GM21717 (cell line): ENCODE measurements around the gene PRKN.
"Not testable (repeated sequence)": the region's sequence is repeated elsewhere in the genome, so short reads cannot be mapped to it uniquely, and the experiment has no call there.

Experiments
- ATAC-seq: cut with Tn5 transposase; IDR thresholded peaks from one replicate; pipeline ENCODE4 v1.9.1; 2021; ENCODE audit warnings: mild to moderate bottlenecking, moderate library complexity; ENCODE audit not compliant: unreplicated experiment

Gene PRKN

DNA sequence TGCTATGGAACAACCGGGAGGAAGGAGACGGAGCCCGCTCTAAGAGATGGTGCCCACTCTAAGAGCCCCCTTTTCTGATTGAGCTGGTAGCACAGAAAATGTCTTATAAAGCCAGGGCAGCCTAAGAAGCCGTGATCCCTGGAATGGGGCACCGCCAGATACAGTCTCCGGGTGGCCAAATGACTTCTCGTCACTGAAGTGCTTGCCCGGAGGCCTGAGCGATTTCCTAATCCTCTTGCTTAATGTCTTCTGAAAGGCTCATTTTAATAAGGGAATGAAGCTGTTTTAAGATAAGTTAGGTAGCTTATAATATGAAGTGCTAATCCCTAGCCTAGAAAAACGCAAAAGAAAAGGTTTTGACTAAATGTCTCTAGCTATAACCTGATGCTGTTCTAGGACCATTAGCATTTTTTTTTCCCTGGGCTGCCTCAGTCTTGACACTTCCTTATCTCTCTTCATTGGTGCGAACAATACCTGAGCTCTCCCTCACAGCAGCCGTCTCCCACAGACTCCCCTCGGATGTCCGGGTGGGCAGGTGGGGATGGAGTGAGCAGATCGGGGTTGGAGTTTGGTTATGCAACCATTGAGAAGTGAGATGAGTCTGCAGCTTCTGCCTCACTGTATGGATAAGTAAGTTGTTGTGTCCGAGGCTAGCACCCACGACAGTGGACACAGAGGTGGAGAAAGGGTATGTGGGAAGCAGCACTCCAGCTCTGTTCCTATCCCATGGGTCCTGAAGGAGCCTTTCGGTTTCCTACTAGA, 894.3 kb downstream of the PRKN start:
- no peak for ATAC-seq

DNA sequence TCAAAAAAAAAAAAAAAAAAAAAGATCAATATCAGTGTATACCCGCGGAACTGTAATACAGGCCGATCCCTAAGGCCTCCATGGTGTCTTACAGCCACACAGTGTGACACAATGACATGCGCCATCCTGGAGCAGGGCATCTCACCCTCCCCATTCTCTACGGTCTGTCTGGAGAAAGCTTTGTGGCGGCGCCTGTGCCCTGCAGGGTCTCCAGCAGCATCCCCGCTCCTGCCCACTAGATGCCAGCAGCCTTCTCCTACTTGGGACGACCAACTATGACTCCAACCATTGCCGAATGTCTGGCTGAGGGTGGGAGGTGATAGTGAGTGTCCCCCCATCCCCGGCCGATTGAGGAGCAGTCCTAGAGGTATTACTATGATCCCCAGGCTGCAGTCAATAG, 894.9 kb downstream of the PRKN start:
- no peak for ATAC-seq

DNA sequence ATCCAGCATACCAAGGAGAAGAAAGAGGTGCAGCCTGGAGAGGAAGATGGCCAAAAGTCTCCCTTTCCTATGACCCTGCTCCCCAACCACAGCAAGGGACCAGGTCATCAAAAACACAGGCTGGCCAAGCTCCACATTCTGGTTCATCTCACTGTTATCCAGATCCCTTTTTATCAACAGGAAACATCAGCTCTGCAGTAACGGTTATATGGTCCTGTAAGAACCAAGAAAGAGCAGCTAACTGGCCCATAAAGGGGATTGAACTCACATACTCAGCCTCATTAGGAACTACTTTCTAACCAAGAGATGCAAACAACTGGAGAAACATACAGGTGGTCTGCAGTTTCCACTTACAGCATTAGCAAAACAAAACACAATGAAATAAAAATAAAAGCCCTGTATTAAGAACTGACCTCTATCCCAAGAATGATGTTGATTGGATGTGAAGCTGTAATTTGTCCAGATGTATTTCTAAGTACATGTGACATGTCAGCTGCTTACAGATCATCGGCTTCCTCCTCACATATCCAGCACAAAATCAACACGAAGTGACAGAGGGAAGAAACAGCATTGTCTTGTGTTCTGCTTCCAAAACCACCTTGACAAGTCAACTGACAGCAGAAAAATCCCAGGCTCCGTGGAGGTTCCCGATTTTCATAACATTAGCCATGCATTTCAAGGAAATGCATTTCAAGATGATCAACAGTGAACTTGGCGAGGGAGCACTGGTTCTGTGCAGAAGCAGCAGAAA, 896.5 kb downstream of the PRKN start:
- no peak for ATAC-seq

DNA sequence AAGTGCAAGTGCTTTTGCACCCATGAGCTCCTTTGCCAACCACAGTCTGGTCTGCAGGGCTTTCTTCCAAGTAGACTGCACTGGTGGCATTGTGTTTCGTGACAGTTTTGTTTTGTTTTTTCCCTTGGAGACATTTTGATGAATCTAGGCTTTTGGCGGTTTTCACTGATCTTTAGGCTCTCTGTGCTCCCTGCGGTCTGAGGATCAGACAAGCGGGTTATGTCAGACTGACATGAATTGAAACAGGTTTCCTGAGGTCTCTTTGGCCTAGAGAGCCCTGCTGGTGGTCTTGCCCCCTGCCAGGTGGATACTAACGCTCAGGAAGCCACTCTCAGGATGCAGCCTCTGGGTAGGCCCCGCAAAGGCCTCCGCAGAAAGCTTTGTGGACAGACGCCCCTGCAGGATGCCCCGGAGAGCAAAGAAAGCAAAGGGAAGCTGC, 898.3 kb downstream of the PRKN start:
- ATAC-seq, result no peak

DNA sequence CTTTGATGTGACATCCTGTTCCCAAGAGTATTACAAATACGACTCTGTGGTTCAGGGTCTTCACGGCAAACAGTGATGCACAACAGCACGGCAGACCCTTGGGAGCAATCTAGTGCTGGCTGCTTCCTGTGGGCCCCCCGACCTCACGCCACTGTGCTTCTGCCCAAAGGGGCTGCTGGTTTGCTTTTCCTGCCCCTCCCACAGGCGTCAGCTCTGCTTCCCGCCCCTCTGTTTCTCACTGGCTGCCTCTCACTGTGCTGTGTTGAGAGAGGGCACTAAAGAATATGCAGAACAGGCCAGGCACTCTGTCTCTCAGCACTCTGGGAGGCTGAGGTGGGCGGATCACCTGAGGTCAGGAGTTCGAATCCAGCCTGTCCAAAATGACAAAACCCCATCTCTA, 899.2 kb downstream of the PRKN start:
- ATAC-seq, result no peak

DNA sequence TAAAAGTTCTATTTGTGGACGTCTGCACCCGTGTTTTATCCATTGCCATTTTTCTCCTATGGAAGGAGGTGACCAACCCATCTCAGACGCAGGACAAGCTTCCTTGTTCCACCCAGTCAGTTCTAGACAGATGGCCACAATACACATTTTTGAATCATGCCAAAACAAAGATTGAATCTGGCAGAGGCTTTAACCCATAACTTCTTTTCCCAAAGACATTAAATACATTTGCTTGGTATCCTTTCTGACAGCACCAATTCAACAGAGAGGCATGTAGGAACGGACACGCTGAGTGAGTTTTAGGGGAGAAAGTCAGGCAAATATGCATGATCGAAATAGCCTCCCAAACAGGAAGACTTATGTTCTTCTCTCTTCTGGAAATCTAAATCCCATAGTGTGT, 901.1 kb downstream of the PRKN start:
- no peak for ATAC-seq

DNA sequence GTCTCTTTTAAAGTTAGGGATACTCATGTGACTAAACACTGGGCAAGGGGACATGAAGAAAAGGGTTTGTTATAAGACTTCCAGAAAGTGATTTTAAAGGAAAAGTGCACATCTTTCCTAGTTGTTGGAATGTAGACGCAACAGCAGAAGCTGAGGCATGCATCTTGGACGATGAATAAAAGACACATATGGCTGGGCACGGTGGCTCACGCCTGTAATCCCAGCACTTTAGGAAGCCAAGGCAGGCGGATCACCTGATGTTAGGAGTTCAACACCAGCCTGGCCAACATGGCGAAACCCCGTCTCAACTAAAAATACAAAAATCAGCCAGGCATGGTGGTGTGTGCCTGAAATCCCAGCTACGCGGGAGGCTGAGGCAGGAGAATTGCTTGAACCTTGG, 905.4 kb downstream of the PRKN start:
- not testable (repeated sequence) for ATAC-seq

DNA sequence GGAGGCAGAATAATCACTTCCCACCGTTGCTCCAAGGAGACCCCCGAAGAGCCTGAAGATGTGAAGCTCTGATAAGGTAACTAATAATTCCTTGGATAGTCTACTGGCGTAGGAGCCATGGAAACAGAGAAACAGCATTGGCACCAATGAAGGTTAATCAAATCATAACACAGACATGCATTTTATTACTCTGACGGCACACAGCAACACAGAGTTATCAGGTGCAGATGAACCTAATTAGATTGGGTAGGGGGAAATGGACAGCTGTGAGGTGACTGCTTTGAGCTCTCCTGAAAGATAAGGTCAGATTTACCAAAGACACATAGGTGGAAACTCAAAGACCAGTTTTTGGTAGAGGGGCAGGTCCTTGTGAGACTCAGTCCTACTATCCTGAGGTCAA, 909.7 kb downstream of the PRKN start:
- no peak for ATAC-seq

DNA sequence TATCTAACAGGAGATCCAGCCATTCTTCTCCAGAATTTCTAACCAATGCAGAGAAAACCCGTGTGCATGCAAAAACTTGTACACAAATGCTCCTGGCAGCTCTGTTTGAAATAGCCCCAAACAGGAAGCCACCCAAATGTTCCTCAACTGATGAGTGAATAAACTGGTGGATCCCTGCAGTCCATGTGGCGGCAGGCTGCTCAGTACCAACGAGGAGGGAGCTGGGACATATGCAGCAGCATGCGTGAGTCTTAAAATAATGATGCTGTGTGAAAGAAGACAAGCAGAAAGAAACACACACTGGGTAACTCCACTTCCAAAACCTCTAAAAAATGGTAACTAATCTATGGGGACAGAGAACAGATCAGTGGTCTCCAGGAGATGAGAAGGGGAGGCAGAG, 911.6 kb downstream of the PRKN start:
- no peak for ATAC-seq

DNA sequence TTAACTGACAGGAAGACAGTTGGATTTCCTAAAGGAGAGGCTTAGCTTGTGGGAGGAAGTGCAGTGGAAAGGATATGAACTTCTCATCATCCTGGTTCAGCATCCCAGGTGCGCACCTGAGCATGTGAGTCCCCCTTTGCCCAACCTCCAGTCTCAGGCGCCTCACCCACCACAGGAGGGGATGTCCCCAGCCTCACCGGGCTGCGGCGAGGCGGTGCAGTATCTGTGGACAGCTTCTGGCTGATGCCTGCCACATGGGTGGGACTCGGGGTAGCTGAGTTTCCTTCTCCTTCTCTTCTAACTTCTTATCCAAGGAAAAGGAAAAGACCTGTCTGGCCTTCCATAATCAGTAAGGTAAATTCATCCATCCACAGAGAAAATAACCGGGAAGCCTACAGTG, 914.4 kb downstream of the PRKN start:
- no peak for ATAC-seq

DNA sequence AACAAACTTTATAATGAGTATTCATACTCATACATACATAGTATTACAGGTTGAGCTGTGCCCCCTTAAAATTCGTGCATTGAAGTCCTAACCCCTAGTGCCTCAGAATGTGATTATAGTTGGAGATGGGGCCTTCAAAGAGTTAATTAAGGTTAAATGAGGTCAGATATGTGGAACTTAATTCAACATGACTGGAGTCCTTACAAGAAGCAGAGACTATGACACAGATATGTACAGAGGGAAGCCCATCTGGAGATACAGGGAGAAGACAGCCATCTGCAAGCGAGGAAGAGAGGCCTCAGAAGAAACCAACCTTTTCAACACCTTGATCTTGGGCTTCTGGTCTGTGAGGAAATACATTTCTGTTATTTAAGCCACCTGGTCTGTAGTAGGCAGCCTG, 917.6 kb downstream of the PRKN start:
- ATAC-seq, result no peak

DNA sequence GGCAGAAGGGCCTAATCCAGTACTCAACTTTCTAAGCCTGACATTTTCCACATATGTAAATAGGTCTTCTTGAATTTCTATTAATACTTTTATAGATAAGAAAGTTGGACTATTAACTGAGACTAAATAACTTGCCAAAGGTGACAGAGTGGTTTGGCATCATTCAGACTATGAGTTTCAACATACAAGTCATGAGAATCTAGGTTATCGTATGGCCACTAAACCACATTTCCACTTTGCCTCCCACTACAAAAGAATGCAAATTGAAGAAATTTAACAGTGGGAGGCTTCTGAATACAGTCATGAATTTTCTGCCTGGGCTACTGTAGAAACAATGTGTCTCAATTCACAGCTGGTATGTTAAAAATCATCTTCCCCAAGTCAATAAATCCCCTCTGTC, 922.7 kb downstream of the PRKN start:
- ATAC-seq, result no peak

DNA sequence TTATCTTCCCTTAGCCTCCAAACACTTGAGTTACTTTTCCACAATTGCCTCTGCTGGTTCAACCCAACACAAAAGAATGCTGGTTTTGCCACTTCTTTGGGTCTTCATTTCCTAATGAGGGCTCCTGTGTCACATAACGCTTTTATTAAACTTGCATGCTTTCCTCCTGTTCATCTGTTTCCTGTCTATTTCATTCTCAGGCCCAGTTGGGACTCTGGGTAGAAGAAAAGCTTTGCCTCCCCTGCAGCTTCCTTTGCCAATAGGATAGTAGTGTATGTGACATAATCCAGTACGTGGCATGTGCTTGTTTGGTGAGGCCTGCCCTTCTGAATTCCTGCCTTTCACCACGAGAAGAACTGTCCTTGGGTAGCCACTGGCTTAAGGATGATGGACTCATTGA, 924.4 kb downstream of the PRKN start:
- no peak for ATAC-seq

DNA sequence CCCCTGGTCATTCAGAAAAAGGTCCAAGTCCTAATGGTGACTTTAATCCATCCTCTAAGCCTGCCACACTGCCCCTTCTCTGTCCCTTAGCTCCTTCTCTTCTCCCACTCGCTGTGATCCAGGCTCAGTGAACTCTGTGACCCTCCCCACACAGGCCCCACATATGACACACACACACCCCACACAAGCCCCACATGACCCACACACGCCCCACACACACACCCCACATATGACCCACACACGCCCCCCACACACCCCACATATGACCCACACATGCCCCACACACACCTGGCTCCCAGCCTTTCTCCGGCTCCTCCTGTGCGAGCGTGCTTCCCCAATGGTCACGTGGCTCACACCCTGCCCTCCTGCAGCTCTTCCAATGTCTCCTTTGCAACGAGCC, 925.3 kb downstream of the PRKN start:
- ATAC-seq, result no peak

DNA sequence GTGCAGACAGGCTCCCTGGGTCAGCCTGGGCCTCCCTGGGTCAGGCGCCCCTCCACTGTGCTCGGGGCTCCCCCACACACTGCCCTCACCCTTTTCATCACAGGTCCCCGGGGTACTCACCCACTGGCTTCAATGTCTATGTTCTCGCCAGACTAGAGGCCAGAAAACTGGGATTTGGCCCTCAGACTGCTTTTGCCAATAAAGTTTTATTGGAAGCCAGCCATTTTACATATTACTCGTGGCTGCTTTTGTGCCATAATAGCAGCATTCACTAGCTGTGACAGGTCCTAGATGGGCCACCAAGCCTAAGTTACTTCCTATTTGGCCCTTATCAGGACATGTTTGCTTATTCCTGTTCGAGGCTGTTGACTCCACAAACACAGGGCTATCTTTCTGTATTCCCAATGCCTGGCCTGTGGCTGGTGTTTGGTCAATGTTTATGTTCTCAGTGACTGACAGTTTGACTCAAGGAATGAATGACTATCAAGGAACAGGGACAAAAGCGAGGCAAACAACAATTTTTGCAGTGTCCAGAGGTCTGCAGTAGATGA, 928.6 kb downstream of the PRKN start:
- ATAC-seq, result no peak

DNA sequence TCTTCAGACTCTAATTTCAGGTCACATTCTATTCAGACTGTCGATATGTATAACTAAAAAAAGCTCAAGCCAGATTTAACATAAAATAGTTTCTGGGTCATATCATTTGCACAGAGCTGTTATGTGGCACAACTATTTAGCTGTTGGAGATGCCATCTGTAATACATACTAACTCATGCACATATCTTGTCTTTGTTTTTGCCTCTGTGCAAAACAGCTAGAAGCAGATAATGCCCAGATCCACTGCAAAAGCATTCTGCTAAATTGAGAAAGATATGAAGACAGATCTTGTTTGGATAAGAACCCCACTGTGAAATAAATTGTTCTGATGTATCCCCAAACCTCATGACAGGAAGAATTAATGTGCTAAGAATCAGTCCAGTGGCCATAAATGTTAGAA, 930.9 kb downstream of the PRKN start:
- ATAC-seq, result no peak

DNA sequence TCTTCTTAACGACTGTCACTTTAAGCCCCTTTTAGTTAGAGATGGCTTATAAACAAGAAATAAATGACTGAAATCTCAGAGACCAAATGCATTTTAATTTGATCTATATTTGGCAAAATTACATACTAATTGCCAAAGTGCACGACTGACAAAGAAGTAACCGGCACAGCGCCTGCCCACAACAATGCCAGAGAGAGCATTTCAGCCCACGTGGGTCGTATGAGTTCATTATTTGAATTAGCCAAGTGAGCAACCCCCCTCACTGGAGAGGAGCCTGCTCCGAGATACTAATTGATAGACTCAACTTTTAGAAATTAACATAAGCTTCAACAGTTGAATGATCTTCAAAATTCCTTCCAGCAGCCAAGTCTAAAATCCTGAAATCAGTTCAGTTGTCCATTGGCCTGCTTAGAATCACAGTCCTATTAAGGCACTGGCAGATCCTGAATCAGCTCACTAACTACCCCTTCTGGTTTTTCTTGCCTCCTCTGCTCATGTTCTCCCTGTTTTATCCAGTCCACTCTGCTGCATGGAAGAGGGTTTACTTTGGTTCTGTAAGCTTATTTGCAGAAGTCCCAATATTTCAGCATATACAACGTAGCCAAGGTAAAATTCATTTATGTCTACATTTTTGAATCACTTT, 934.6 kb downstream of the PRKN start:
- no peak for ATAC-seq

DNA sequence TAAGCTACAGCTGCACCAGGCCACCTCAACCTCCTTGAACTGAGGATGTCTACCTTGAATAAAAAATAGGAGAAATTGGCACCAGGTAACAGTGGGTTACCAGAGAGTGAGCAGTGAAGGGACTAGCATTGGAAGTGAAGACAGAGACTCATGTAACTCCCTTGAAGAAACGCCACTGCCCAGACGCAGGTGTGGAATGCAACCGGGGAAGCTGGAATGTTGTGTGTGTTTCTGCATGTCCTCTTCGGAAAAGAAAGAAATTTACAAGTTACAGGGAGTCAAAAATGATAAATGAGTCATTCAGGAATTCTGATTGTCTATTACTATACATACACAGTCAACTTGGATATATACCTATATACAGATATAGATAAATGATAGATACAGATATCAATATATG, 939.0 kb downstream of the PRKN start:
- no peak for ATAC-seq

DNA sequence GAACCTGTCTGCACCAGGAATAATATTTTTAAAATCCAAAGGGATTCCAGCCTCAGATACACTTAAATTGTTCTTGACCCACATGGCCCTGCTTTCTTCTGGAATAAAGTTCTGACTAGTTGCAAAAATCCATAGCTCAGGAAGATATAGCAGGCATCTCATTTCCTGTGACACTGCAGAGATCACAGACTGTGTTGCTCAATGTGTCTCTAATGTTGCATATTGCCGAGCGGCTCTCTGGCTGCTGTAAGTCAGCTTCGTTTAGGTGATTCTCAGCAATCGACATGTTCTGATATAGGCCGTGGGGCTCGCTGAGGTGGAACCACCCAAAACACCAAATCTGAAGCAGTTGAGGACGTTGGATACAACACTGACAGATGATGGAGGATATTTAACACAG, 955.4 kb downstream of the PRKN start:
- no peak for ATAC-seq

DNA sequence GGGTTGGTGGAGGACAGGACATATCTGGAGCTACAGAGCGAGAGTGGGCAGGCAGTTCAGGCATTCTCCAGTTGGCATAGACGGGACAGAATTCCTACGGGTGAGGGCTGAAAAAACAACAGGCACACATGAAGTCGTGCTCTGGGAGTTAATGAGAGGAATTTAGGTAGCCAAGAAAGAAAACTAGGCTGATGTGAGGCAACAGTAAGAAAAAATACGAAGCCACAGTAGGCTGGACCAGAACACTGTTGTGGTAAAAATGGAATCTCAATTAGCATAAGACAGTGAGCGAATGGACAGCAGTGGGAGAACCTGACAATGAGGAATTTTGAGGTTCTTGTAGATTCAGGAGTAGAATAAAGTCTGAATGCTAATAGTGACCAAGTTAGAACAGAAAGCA, 965.6 kb downstream of the PRKN start:
- ATAC-seq, result no peak

DNA sequence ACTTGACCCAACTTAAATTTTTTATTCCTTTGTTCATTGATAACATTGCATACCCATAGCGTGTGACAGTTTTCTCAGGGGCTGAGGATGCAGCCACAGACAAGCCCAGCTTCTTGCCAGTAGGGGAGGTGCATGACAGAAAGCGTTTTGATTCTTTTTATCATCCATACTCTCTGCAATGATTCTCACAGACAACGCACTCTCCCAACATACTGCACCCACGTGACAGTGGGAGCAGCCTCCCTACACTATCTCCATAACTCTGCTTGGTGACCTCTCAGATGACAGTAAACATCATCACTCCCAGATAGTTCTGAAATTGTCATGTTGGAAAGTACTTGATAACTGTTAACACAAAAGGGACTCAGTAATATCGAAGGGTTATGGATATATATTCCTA, 972.5 kb downstream of the PRKN start:
- no peak for ATAC-seq

DNA sequence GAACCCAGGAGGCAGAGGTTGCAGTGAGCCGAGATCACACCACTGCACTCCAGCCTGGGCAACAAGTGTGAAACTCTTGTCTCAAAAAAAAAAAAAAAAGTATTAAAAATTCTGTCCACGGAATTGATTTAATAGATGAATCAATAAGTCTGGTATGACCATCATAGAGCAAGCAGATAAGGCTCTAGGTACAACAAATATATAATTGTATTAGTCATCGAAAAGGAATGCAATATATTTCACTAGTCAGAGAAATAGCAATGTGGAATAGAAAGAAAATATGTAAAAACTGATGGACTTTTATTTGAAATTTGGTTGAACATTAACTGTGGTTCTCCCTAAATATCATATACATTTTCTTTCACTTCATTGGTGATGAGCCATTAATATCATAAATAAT, 976.9 kb downstream of the PRKN start:
- no peak for ATAC-seq
